HG03108 (cell line): ENCODE data around the gene RPS14.
"Not testable (repeated sequence)": the region's sequence is repeated elsewhere in the genome, so short reads cannot be mapped to it uniquely, and the experiment has no call there.

Experiments used
- ATAC-seq: cut with Tn5 transposase; IDR thresholded peaks from one replicate; pipeline ENCODE4 v1.9.1; 2021; ENCODE audit warnings: moderate library complexity; ENCODE audit not compliant: unreplicated experiment

The RPS14 gene

DNA sequence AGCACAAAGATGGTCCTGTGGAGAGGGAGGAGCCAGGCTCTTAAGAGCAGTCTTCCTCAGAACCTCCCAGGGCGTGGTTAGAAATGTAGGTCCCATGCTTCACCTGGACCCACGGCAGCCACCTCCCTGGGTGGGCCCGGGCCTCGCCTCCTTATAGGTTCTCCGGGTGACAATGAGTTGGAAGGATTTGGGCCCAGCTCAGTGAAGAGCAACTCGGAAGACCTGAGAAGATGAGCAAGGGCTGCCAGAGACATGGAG is 32.1 kb upstream of the RPS14 start:
- no peak for ATAC-seq

DNA sequence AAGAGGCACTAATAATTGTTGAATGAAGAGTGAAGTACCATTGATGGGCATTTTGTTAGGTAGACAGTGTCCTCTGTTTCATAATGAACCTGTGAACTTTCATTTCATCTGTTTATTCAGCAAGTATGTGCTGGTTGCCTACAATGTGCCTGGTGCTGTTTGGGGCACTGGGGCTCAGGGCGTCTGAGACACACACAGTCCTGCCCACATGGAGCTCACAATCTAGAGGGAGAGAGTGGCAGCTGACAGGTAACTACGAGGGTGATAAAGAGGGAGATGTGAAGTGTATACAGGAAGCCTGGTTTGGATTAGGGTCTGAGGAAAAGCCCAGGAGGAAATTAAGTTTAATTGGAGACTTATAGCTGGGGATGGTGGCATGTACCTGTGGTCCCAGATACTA is 29.9 kb upstream of the RPS14 start:
- ATAC-seq, result no peak

DNA sequence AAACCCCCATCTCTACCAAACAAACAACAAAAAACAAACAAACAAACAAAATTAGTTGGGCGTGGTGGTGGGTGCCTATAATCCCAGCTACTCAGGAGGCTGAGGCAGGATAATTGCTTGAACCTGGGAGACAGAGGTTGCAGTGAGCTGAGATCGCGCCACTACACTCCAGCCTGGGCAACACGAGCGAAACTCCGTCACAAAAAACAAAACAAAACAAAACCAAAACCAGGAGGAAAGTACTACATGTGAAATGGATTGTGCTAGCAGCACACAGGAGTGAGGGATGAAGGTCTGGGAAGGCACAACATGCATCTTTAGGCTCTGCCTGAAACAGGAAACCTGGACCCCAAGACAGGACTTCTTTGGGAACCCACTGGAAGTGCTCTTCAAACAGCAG is 27.0 kb upstream of the RPS14 start:
- ATAC-seq, result not testable (repeated sequence)

DNA sequence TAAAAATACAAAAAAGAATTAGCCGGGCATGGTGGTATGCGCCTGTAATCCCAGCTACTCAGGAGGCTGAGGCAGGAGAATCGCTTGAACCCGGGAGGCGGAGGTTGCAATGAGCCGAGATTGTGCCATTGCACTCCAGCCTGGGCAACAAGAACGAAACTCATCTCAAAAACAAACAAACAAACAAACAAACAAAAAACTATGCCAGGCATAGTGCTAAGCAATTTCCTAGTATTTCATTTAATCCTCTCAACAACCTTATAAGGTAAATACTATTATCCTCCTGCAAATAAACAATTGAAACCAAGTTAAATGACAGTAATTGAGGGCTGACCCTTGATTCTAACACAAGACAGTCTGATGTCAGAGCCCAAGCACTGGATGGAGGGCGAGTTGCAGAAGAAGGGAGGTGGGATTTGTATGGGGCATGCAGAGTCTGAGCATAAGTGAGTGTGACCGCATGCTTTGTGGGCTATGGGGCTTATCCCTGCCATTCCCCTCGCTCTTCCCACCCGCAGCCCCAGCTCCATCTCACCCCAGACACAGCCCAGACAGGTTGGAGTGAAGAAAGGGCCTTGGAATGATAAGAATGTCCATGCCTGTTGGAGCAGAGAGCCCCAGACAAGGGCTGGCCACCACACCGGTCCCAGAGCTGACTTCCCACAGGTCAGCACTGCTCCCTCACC is 24.3 kb upstream of the RPS14 start:
- ATAC-seq, result no peak

DNA sequence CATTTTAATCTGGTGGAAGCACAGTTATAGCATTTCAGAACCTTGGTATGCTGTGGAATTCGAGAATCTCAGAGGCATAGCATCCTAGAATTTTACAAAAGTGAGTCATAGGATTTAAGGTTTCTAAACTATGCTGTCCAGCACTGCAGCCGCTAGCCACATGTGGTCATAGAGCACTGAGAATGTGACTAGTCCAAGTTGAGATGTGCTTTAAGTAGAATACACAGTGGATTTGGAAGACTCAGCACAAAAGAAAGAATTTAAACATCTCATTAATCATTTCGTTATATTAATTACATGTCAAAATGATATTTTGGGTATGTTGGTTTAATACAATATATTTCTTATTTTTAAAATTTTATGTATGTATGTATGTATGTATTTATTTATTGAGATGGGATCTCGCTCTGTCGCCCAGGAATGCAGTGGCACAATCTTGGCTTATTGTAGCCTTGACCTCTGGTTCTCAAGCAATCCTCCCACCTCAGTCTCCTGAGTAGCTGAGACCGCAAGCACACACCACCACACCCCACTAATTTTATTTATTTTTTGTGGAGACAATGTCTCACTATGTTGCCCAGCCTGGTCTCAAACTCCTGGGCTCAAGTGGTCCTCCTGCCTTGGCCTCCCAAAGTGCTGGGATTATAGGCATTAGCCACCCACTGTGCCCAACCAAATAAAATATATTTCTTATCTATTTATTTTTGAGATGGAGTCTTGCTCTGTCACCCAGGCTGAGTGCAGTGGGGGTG is 20.4 kb upstream of the RPS14 start:
- ATAC-seq, result no peak

DNA sequence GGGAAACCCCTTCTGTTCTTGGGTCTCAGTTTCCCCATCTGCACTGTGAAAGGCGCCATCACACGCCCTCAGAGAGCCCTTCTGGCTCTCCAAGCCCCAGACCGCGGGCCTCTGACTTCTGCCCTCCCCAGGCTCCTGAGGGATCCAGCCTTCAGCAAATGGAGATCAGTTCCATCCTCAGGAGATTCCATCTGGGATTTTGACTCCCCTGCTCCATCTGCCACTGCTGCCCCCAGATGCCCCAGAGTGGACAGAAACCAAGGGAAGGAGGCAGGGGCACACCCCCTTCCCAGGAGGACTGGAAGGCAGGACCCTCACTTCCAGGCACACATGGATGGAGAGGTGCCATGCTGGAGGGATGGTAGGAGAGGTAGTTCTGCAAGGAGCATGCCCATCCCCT is 18.7 kb upstream of the RPS14 start:
- no peak for ATAC-seq

DNA sequence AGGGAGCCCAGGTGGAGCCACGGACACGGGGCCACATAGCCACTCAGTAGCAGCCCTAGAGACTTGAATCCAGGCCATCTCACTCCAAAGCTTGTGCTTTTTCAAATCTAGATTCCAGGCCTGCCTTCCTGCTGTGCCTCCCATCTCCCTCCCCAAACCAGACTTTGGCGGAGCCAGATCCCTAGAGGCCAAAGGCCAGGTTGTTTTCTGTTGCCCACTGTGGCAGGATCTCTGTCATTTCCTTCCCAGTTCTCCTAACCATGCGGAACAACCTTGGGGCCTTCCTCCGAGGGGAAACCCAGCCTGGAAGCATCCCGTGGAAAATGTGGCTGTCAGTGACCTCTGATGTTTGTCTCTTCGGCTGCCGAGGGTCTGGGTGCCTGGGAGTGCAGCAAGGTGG is 16.4 kb upstream of the RPS14 start:
- ATAC-seq, result no peak

DNA sequence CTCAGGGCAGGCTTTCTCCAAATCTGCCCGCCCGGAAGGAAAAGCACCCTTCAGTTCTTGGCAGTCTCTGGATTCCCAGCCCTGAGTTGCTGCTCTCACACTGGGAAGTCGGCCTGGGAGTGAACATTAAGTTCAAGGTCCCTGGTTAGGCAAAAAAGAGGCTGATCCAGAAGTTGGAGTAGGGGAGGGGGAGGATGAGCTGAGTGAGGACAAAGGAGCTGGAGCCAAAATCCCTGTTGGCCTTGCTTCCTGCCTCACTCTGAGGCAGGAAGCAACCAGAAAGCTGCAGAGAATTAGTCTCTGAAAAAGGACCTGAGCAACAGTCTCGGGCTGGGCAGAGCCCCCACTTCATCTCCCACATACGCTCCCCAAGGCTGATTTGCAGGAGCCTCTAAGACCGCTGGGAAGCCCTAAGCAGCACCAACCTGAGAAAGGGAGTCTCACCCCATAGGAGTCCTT is 15.0 kb upstream of the RPS14 start:
- no peak for ATAC-seq

DNA sequence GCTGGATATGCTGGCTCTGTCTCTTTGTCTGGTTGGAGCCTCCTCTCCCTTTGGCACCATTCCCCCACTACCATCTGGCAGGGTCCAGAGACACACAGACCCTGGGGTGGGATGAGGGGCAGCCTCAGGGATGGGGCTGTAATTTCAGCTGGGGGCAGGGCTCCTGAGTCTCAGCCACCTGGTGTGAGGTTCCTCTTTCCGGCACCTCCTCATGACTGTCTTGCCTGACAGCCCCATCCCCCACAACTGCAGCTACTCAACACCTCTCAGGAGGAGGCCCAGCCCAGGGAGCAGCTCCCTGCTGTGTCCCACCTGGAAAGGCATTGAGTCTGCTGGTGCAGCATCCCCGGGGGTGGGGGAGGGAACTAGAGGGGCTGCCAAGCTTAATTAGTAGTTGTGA is 11.7 kb upstream of the RPS14 start:
- ATAC-seq, result peak; percentile 89

DNA sequence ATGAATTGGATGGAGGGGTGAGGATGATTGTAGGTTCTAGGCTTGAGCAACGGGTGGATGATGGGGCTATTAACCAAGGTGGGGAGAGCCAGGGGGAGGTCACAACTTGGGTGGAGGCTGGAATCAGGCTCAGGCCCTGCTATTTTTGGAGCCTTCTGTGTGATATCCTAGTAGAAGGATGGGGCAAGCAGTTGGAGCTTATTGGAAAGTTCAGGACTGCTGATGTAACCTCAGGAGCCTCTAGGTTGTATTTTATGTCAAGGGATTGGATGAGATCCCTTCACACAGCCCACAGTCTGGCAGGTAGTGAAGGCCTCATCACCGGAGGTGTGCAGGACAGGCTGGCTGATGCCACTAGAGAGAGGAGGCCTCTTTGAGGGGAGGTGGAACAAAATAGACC is 11.2 kb upstream of the RPS14 start:
- no peak for ATAC-seq

DNA sequence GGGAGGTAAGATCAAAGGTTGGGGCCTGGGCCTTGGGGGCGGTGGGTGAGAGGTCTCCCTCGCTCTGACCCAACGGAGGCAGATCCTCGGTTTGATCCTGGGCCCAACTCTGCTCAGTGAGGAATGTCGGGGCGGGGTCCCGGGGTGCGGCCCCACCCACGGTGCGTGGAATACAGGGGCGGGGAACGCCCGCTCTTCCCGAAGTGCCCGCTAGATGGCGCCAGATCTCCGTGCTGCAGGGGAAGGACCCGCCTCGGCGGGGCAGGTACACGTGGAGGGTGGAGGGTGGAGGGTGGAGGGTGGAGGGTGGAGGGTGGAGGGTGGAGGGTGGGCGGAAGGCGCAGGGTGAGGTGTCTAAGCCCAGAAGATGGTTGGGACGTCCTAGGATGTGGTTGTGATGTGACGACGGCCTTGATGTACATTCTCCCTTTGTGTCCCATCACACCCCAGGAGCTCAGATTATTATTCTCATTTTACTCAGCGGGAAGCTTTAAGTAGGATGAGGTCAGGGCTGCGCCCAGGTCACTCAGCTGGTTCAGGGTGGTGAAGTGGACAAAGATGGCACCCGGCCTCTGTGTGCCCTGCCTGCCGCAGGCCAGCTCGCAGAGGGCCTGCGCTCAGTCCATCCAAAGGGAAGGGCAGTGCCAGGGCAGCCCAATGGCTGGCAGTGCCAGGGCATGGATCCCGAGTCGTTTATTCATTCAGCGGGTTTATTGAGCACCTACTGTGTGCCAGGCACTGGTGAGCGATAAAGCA is 9.4 kb upstream of the RPS14 start:
- ATAC-seq, result peak; percentile 53

DNA sequence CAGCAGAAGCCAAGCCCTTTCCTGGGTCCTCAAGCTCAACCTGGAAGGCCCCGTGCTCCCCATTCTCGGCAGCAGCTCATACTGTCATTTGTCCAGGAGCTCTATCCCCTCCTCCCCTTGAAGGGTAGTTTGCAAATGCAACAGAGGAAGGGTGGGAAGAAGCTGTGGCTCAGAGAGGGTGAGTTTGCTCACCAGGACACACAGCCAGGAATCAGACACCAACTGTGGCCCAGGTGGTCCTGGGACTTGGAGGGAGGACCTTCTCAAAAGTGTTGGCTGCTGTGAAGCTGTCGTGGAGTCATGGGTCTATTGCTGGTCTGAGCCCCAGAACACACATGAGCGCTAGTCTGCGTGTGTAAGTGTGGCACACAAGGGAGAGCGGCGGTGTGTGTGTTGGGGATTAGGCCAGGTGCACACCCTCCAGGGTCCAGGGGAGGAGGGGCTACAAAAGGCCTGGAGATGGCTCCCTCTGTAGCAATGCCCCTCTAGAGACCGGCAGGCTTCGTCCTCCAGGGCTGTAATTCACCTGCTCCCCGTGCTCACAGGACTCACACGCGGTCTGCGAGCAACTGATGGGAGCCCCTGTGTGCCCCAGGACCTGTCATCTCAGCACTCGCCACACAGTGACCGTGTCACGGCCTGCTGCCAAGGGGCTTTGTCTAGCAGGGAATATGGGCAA is 8.2 kb upstream of the RPS14 start:
- ATAC-seq, result no peak

DNA sequence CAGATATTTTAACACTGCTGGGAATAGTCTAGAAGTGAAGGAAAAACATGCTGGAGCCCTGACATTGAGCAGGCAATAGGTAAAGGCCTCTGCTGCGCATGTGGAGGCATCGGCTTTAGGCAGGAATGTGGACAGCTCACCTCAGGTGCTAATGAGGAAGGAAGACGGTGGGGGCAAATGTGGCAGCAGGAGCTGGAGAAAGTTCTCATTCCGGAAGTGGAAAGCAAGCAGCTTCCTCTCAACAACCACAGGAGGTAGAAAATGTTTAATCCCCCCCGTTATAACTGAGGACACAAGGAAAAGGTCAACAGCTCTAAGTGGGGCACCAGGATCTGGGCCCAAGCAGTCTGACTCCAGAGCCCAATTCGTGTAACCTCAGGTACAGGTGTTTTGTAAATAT is 7.6 kb upstream of the RPS14 start:
- no peak for ATAC-seq

DNA sequence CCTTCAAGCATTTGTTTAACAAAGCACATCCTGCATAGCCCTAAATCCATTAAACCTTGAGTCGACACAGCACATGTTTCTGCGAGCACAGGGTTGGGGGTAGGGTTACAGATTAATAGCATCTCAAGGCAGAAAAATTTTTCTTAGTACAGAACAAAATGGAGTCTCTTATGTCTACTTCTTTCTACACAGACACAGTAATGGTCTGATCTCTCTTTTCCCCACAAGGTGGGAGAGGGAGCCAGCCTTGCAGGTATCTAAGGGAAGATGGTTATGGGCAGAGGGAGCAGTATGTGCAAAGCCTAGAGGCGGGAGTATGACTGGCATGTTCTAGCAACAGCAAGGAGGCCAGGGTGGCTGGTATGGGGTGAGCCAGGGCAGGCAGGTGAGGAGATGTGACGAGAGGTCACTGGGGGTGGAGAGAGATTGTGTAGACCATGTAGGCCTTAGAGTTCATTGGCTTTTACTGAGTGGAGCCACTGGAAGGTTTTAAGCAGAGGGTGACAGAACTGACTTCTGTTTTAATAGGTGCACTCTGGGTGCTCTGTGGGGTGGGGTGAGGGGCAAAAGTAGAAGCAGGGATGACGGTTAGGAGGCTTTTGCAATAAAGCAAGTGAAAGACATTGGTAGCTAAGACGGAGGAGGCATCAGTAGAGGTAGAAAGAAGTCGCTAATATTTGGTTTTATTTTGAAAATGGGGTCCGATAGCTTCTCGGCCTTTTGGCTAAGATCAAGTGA is 5.1 kb upstream of the RPS14 start:
- ATAC-seq, result no peak

DNA sequence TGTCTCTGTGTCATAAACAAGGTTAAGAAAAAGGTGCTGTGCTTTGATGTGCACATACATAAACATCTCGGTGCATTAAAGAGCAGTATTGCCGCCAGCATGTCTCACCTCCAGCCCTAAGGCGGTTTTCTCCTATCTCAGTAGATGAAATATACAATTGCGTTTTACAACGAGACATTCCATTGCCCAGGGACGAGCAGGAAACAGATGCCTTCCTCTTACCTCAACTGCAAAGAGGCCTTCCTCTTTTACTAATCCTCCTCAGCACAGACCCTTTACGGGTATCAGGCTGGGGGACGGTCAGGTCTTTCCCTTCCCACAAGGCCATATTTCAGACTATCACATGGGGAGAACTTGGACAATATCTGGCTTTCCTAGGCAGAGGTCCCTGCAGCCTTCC is 4.5 kb upstream of the RPS14 start:
- not testable (repeated sequence) for ATAC-seq

DNA sequence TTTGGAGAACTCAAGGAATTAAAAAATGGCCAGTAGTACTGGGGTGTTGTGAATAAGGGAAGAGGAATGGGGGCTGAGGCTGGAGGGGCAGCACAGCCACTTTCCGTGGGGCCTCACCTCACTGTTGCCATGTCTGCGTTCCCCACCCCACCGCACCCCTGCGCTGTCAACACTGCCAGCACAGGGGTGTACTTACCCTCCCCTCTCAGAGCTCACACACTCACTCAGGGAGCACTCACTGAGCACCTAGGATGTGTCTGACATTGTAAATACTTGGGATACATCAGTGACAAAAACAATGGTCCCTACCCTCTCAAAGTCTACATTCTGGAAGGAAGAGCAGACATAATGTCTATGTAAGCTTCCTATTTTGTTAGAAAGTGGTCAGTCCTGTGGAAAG is 3.4 kb upstream of the RPS14 start:
- ATAC-seq, result no peak

DNA sequence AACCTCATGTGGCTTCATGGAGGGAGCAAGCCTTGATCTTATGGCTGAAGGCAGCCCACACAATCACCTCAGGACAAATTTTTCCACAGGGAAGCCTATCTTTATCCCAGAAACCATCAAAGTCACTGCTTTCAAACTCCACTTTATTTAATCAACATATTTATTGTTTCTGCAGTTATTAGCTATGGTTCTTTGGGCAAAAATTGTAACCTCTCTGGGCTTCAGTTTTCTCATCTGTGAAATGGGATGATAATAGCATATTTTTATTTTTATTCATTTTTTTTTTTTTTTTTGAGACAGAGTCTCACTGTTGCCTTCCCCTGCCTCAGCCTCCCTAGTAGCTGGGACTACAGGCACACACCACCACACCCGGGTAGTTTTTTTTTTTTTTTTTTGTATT is 2.1 kb upstream of the RPS14 start:
- ATAC-seq, result no peak

DNA sequence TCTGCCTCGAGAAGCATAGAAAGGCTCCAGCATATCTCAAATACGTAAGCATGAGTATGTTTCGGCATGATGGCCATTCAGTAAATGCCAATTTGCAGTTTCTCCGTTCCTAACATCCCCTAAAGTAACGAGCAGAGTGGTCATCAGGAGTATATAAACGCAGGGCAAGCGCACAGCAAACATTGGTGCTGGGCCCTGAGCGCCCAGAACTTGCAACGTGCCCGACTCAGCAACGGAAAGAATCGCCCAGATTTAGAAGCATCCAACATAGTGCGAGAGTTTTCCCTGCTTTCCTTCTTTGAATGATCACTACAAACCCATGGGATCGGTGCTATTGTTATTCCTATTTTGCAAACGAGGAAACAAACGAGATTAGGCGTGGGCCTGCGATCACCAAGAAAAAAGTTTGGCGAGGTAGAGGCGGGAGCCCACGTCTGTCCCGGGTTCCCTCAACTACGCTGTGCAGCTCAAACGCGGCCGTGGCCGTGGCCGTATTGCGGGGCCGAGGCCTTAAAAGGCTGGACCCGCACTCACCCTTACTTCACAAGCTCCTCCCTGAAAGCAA is 505 bp downstream of the RPS14 start:
- no peak for ATAC-seq

DNA sequence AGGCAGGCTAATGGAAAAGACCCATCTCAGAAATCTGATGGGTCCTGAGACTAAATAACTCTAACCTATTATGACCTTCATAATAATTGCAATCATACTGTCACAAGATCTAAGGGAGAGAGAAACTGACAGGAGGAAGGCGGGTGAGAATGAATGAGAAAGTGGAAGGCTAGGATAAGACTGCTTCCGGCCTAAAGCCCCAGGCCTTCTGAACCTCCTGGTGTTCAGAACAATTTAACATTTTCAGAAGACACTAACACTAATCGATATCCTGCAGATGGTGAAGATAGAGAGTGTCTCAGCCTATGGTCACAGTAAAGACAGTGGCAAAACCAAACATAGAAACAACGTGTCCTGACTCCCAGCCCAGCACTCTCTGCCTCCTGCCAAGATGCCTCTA is 1.2 kb downstream of the RPS14 start:
- no peak for ATAC-seq

DNA sequence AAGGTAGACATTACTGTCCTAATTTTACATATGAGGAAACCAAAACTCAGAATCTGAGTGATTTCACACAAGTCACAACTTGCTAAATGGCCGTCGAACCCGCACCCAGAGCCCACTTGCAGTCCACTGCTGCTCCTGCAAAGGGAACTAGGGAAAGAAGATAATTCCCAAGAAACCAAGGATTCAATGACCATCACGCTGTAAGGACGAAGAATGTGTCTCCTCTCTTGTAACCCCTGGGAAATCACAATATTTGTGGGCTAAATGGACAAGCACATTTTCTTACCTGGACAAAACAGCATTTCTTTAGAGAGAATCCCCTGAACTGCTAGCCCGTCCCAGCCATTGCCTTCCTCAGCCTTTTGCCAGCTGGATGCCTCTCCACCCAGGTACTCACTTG is 2.4 kb downstream of the RPS14 start:
- ATAC-seq, result no peak

DNA sequence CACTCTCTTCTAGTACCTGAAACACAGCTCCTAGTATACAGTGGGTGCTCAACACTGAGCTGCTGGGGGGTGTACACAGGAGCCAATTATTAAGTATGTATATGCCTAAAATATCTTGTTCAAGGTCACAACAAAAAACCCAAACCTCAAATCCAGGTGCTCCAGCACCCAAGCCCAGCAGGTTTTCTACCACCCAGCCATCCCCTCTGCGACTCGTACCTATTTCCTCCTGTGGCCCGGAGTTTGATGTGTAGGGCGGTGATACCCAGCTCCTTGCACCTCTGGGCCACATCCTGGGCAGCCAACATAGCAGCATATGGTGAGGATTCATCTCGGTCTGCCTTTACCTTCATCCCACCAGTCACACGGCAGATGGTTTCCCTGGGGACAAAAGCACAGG is 3.0 kb downstream of the RPS14 start:
- ATAC-seq, result no peak
